HEK293T (cell line): ENCODE data around the gene EXOC7.

Experiments
- CTCF ChIA-PET: fragments of 350-600 bp; formaldehyde crosslinking; extraction: SDS; loops from one replicate; lab custom pipeline; 2021; ENCODE audit warnings: antibody characterized with exemption, inconsistent platforms; lab: Yijun Ruan, JAX
- POLR2A ChIA-PET: fragments of 350-600 bp; formaldehyde crosslinking; extraction: SDS; loops from one replicate; lab custom pipeline; 2020; ENCODE audit warnings: antibody characterized with exemption, inconsistent platforms; lab: Yijun Ruan, JAX
- DNase-seq: peaks from one replicate; pipeline ENCODE4 v3.0.0; 2012; ENCODE audit warnings: mixed read lengths; ENCODE audit errors: extremely low spot score
- ARNT ChIP-seq: fragments of 450-650 bp; IDR thresholded peaks from 2 replicates; pipeline ENCODE4 v1.6.1; 2017; ENCODE audit warnings: mild to moderate bottlenecking
- BHLHE40 ChIP-seq: fragments of 450-650 bp; IDR thresholded peaks from 2 replicates; pipeline ENCODE4 v1.6.1; 2016; ENCODE audit warnings: mild to moderate bottlenecking, moderate library complexity, borderline replicate concordance
- CTBP1 ChIP-seq: fragments of 450-650 bp; IDR thresholded peaks from 2 replicates; pipeline ENCODE4 v1.6.1; 2016; ENCODE audit warnings: borderline replicate concordance
- ELF4 ChIP-seq: fragments of 450-650 bp; IDR thresholded peaks from 2 replicates; pipeline ENCODE4 v1.6.1; 2017; ENCODE audit warnings: antibody characterized with exemption
- FOXA1 ChIP-seq: fragments of 450-650 bp; IDR thresholded peaks from 2 replicates; pipeline ENCODE4 v1.6.1; 2016; ENCODE audit warnings: mild to moderate bottlenecking
- FOXK2 ChIP-seq: fragments of 450-650 bp; IDR thresholded peaks from 2 replicates; pipeline ENCODE4 v1.6.1; 2016; ENCODE audit warnings: mild to moderate bottlenecking
- FOXM1 ChIP-seq: fragments of 450-650 bp; IDR thresholded peaks from 2 replicates; pipeline ENCODE4 v1.6.1; 2017; ENCODE audit warnings: mild to moderate bottlenecking, borderline replicate concordance
- HDGF ChIP-seq: fragments of 450-650 bp; IDR thresholded peaks from 2 replicates; pipeline ENCODE4 v1.6.1; 2017; ENCODE audit warnings: antibody characterized with exemption, borderline replicate concordance
- L3MBTL2 ChIP-seq: fragments of 450-650 bp; conservative IDR thresholded peaks from 2 replicates; pipeline ENCODE4 v1.6.1; 2016; ENCODE audit warnings: mild to moderate bottlenecking
- LEF1 ChIP-seq: fragments of 450-650 bp; IDR thresholded peaks from 2 replicates; pipeline ENCODE4 v1.6.1; 2017; ENCODE audit warnings: mild to moderate bottlenecking, borderline replicate concordance
- NFRKB ChIP-seq: fragments of 450-650 bp; IDR thresholded peaks from 2 replicates; pipeline ENCODE4 v1.6.1; 2016; ENCODE audit warnings: mild to moderate bottlenecking, moderate library complexity
- SP1 ChIP-seq: fragments of 450-650 bp; IDR thresholded peaks from 2 replicates; pipeline ENCODE4 v1.6.1; 2017
- SUZ12 ChIP-seq: fragments of 450-650 bp; IDR thresholded peaks from 2 replicates; pipeline ENCODE4 v1.6.1; 2016; ENCODE audit warnings: mild to moderate bottlenecking
- TARDBP ChIP-seq: fragments of 450-650 bp; IDR thresholded peaks from 2 replicates; pipeline ENCODE4 v1.6.1; 2016
- ZNF384 ChIP-seq: fragments of 450-650 bp; IDR thresholded peaks from 2 replicates; pipeline ENCODE4 v1.6.1; 2016
- TF ChIP-seq, protein P1 (sequence below): fragments of 450-650 bp; IDR thresholded peaks from 2 replicates; pipeline ENCODE4 v1.6.1; 2016

The EXOC7 gene

DNA sequence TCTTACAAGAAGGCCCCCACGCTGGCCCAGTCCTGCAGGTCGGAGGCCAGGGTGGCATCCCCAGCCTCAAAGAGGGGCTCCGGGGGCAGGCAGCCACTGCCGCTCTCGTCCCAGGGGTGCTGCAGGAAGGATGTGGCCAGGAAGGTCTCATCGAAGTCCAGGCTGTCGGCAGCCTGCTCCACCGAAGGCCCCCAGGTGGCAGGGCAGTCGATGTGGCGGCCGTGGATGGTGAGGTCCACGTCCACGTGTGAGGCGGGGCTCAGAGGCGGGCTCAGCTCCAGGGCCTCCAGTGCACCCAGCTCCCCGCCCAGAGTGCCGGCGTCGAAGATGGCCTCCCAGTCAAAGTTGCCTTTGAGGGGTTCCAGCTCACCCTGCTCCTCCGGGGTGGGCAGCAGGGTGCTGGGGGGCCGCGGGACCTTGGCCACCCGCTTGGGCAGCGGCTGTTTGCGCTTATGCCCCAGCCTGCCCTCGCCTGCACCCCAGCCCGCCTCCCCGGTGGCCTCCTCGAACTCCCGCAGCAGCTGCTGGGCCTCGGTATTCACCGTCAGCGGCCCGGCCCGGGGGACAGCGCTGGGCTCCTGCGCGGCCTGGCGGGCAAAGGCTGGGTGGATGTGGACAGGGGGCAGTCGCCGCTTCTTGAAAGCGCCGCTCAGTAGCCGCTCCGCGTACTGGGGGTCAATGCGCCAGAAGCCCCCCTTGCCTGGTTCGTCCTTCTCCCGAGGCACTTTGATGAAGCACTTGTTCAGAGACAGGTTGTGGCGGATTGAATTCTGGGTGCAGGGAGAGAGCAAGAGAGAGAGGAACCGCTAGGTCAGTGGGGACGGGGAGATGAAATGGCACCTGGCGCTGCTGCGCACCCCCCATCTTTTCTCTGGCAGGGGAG lies 34.0 kb upstream of the EXOC7 start:
- no peak for DNase-seq
- ChIA-PET CTCF (no interaction called here), POLR2A (no interaction called here)
- TF ChIP-seq, protein P1, sequence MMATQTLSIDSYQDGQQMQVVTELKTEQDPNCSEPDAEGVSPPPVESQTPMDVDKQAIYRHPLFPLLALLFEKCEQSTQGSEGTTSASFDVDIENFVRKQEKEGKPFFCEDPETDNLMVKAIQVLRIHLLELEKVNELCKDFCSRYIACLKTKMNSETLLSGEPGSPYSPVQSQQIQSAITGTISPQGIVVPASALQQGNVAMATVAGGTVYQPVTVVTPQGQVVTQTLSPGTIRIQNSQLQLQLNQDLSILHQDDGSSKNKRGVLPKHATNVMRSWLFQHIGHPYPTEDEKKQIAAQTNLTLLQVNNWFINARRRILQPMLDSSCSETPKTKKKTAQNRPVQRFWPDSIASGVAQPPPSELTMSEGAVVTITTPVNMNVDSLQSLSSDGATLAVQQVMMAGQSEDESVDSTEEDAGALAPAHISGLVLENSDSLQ, result no peak
- TF ChIP-seq SUZ12 (no peak), ELF4 (no peak), SP1 (no peak), LEF1 (no peak), NFRKB (no peak), ARNT (no peak), ZNF384 (no peak), CTBP1 (no peak), FOXM1 (no peak), HDGF (no peak), TARDBP (no peak), L3MBTL2 (no peak), BHLHE40 (no peak), FOXK2 (no peak), FOXA1 (no peak)

DNA sequence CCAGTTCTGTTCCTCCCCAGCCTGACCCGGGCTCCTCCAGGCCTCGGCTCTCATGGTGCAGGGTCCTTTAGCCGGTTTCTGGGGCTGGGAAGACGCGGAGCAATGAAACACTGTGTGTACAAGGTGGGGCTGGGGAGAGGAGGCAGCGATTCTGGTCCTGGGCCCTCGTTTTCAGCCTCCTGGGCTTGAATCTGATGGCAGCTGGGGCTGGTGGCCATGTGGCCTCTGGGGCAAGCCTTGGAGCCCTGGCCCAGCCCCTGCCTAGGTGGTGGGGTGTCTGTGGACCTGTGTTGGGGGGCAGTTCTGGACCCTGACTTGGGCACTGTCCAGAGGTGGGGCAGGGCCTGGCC lies 33.4 kb upstream of the EXOC7 start:
- ChIA-PET POLR2A (no interaction called here), CTCF (no interaction called here)
- TF ChIP-seq BHLHE40 (no peak), TARDBP (no peak), NFRKB (no peak), ELF4 (no peak), L3MBTL2 (no peak), ARNT (no peak), CTBP1 (no peak), SP1 (no peak)
- TF ChIP-seq, protein P1, result no peak
- DNase-seq, result no peak

DNA sequence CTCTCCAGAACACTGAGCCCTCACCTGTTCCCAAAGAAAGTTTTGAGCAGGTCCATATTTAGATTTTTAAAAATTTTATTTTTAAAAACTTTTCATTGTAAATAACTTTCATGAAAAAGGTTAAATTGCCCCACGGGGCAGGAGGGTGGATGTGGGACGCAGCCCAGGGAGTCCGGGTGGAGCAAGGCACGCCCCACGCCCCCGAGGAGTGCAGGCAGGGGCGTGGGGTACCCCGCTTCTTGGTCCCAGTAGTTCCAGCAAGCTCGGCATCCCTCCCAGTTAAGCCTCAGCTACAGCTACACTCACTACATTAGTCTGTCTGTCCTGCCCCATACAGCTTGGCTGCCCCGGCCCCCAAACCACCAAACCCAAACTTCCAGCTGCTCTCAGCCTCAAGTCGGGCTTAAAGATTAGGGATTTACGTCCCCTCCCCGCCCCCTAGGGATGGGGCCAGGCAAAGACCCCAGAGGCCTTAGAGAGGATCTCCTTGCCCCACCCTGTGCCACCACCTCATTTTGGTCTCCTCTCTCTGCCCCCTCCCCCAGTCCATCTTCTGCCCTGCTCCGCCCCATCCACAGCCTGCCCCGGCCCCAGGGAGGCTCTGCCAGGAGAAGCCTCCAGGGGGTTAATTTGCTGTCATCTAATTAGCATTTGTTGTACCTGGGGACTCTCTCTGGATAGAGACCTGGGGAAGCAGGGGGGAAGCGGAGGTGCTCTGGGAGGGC lies 32.9 kb upstream of the EXOC7 start:
- ChIA-PET CTCF (no interaction called here), POLR2A (no interaction called here)
- no peak for DNase-seq
- TF ChIP-seq CTBP1 (no peak), BHLHE40 (no peak), SUZ12 (no peak), FOXM1 (no peak), SP1 (no peak), FOXK2 (no peak), FOXA1 (no peak), ELF4 (no peak), TARDBP (no peak), ARNT (no peak), L3MBTL2 (no peak), ZNF384 (no peak), LEF1 (no peak)
- TF ChIP-seq, protein P1, result no peak

DNA sequence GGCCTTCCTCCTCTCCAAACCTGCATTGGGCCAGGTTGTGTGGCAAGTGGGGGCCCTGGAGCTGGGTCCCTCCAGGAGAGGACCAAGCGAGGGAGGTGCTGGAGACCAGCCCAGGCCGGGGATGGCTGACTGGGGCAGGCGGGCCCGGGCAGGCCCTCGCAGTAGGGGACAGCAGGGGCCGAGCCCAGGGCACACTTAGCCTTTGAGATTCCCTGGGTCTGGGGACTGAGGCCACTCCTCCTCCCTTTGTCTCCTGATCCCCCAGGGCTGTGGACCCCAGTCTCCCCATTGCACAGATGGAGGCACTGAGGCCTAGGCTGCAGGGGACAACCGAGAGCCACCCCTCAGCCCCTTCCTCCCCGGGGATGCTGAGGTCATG lies 32.2 kb upstream of the EXOC7 start:
- ChIA-PET CTCF (no interaction called here), POLR2A (no interaction called here)
- DNase-seq, result no peak
- no peak for TF ChIP-seq L3MBTL2
- TF ChIP-seq FOXA1, result no peak
- TF ChIP-seq ELF4, result no peak
- no peak for TF ChIP-seq FOXK2
- TF ChIP-seq SP1, result no peak
- no peak for TF ChIP-seq BHLHE40
- no peak for TF ChIP-seq ZNF384
- TF ChIP-seq, protein P1, result no peak

DNA sequence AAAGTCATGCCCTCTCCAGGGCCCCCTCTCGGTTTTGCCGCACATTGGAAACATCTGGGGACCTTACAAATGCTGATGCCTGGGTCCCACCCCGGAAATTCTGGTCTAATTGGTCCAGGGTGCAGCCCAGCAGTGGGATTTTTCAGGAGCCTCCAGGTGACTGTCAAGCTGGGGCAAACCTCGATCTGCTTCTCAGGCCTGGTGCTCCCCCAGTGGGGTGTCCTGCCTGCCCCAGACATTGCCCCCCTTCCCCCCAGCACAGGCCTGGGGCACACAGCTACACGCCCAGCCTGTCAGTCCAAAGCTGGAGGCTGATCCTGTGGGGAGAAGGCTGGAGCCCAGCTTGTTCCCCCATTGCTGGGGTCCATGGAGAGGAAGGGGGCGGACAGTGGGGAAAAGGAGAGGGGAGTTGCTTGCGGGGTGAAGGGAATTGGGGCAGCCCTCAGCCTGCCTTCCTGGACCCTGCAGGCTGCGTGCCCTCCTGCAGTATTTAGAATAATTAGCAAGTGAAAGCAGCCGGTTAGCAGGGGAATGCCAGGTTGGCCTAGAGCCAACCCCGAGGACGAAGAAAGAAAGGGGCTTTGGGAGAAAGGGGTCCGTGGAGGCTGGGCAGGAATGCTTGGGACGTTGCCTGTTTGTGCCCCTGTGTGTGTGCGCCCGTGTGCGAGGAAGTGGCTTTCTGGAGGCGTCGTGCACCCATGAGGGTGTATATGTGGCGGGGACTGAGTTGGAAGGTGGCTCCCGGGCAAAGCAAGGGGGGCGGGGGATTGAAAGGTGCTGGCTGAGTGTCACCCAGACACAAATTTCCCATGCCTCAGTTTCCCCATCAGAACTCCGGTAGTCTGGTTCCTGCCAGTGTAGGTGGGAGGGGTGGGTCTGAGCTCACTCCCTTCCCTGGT lies 31.6 kb upstream of the EXOC7 start:
- no peak for DNase-seq
- ChIA-PET CTCF (interaction anchor here (0.6 to 1.2 kb wide), 4 partner anchors 10 to 146 kb away, joined by 3 to 6 read pairs (median 4); no protein-coding TSS in a partner anchor), POLR2A (no interaction called here)
- TF ChIP-seq BHLHE40 (no peak), ARNT (no peak), SP1 (no peak), HDGF (no peak), ELF4 (no peak)
- TF ChIP-seq, protein P1, result no peak
